T-cell (primary cell): ENCODE measurements around the gene ZNF92. TPM values are rescaled to one million over a fixed set of nuclear protein-coding genes. Genes with fewer than 3 reads are reported as not detected.
"Not testable (repeated sequence)": the region's sequence is repeated elsewhere in the genome, so short reads cannot be mapped to it uniquely, and the experiment has no call there.

Source experiments
- ATAC-seq, 4 experiments: fragments of 200-7000 bp in 3 of 4; fragments of 150-1000 bp in 1 of 4; cut with Tn5 transposase; replicated peaks in 1 of 4; 1 replicate in 3 of 4; 2 replicates in 1 of 4; pipeline ENCODE4 v1.10.0; 2021; ENCODE audit warnings: moderate library complexity in 3 of 4, mild to moderate bottlenecking in 2 of 4, moderate number of reproducible peaks in 1 of 4
- CTCF ChIA-PET, 2 donors: fragments of 300-600 bp; sonication (Branson Sonifier 250); formaldehyde crosslinking; loops; one replicate each; lab custom pipeline; 2022; ENCODE audit warnings: antibody characterized with exemption in 2 of 2; lab: Charles Lee
- POLR2A ChIA-PET, 2 donors: fragments of 300-600 bp; sonication (Branson Sonifier 250); formaldehyde crosslinking; loops; one replicate each; lab custom pipeline; 2022; ENCODE audit warnings: antibody characterized with exemption in 2 of 2; lab: Charles Lee
- DNase-seq, 35 experiments: peaks; one replicate each; pipeline versions ENCODE4 v3.0.0 to v3.0.0-alpha.2; 2013 to 2023
- H3K27ac ChIP-seq: one replicate; pipeline ENCODE4 v1.5.1; 2013; ENCODE audit warnings: low read length
- H3K27me3 ChIP-seq, 2 experiments: replicated peaks in 1 of 2; 1 replicate in 1 of 2; 2 replicates in 1 of 2; pipeline versions ENCODE4 v1.6.1 to v1.7.0; 2013; ENCODE audit warnings: low read length in 1 of 2, mixed read lengths in 1 of 2; ENCODE audit not compliant: control insufficient read depth in 2 of 2, insufficient read depth in 2 of 2; ENCODE audit errors: extremely low read depth in 1 of 2
- H3K36me3 ChIP-seq, 2 donors: 1 replicate in 1 of 2; 2 replicates in 1 of 2; pipeline versions ENCODE4 v1.6.1 to v1.7.0; 2013; ENCODE audit warnings: low read length in 1 of 2; ENCODE audit not compliant: control insufficient read depth in 2 of 2, insufficient read depth in 1 of 2; ENCODE audit errors: extremely low read depth in 1 of 2
- H3K4me1 ChIP-seq, 2 experiments: 1 replicate in 1 of 2; 2 replicates in 1 of 2; pipeline versions ENCODE4 v1.6.1 to v1.7.0; 2013; ENCODE audit warnings: low read length in 2 of 2, mixed read lengths in 1 of 2; ENCODE audit not compliant: insufficient read depth in 2 of 2, control insufficient read depth in 1 of 2; ENCODE audit errors: extremely low read depth in 1 of 2
- H3K4me3 ChIP-seq, 2 donors: 1 replicate in 1 of 2; 2 replicates in 1 of 2; pipeline versions ENCODE4 v1.5.1 to v1.7.0; 2013; ENCODE audit warnings: mild to moderate bottlenecking in 2 of 2, low read length in 1 of 2, moderate library complexity in 1 of 2; ENCODE audit not compliant: control insufficient read depth in 1 of 2; ENCODE audit errors: extremely low read depth in 1 of 2
- H3K9me3 ChIP-seq: 2 replicates; pipeline ENCODE4 v1.7.0; 2013
- H3K27ac Mint-ChIP-seq, 2 donors: one replicate each; pipeline ENCODE4 v1.8.0; 2020 to 2021; ENCODE audit warnings: mild to moderate bottlenecking in 2 of 2, mixed read lengths in 2 of 2
- H3K27me3 Mint-ChIP-seq, 2 donors: one replicate each; pipeline ENCODE4 v1.8.0; 2021 to 2022; ENCODE audit warnings: mixed read lengths in 2 of 2
- H3K36me3 Mint-ChIP-seq: one replicate; pipeline ENCODE4 v1.8.0; 2021; ENCODE audit warnings: mixed read lengths
- H3K4me1 Mint-ChIP-seq, 3 donors: one replicate each; pipeline ENCODE4 v1.8.0; 2020 to 2022; ENCODE audit warnings: mixed read lengths in 3 of 3, mild to moderate bottlenecking in 1 of 3
- H3K4me3 Mint-ChIP-seq, 3 donors: one replicate each; pipeline ENCODE4 v1.8.0; 2020 to 2022; ENCODE audit warnings: mild to moderate bottlenecking in 3 of 3, mixed read lengths in 3 of 3, moderate library complexity in 3 of 3
- H3K9me3 Mint-ChIP-seq, 3 donors: one replicate each; pipeline ENCODE4 v1.8.0; 2020 to 2022; ENCODE audit warnings: mixed read lengths in 3 of 3
- WGBS: methylation state at CpG from one replicate; pipeline ENCODE4 v1.1.5; 2013; ENCODE audit warnings: missing lambda C conversion rate; ENCODE audit not compliant: insufficient coverage; 5-methylcytosine and 5-hydroxymethylcytosine counted together
- total RNA-seq, 35 experiments: library from RNA in 6 of 35; stranded (reverse) in 6 of 35; fragments of 120-200 nt in 1 of 35; gene quantifications; one replicate each; pipeline versions ENCODE4 v1.2.1 to v1.2.4 and lab custom pipeline; 2013 to 2026

ZNF92 gene
- total RNA-seq, 5 donors from 2014 or later (not counting 1 experiment from before 2014, with no cell fraction given): 17.9 to 25.6 (median 19.2) TPM

DNA sequence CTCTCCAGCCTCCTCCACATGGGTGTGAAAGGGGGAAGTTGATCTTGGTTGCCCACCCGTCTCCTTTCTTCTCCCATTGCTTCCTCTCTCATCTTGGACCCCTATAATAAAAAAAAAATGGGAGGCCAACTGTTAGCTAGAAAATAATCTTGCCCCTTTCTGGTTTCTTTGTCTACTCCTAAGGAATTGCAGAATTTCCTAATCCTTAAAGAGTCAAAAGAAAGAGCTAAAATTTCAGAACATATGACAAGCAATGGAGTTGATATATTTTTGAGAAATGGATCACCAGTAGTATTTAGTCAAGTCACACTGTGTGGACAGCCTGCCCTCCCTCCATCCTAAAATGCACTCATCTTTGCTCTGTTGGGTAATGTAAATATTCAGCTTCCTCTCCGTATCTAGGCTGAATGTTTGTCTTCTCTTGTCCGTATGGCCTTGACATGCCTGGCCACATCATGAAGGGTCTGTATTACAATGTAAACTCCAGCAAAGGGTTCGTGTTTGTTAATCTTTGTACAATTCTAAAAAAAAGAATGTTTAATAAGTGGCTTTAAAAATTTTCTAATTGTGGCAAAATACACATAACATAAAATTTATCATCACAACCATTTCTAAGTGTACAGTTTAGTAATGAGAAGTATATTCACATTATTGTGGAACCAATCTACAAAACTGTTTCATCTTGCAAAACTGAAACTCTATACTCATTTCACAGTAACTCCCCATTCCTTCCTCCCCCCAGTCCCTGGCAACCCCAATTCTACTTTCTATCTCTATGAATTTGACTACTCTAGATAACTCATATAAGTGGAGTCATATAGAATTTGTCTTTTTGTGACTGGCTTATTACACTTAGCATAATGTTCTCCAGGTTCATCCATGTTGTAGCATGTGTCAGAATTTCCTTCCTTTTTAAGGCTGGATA is 71.5 kb downstream of the ZNF92 start:
- Mint-ChIP-seq H3K4me1 (peaks cover 0 to 12% (median 9%) of the 10 kb centered on the region in 3 donors), H3K36me3 (no peaks in the 10 kb centered on the region), H3K27me3 (peaks cover 7 to 18% of the 10 kb centered on the region in 2 donors), H3K4me3 (no peak overlapping the region), H3K9me3 (peaks cover 2 to 10% (median 6%) of the 10 kb centered on the region in 3 donors), H3K27ac (no peak overlapping the region)
- DNase-seq (no peak), ATAC-seq (no peak)
- no peaks in the 10 kb centered on the region for H3K36me3 ChIP-seq
- POLR2A ChIA-PET: no interaction called here
- peaks cover 0 to 3% of the 10 kb centered on the region in 2 experiments for H3K4me1 ChIP-seq
- H3K27me3 ChIP-seq: no peaks in the 10 kb centered on the region
- CTCF ChIA-PET: no interaction called here
- H3K27ac ChIP-seq: no peak overlapping the region
- no CpG with 5 or more reads among the region's 4 CpGs for WGBS
- no peaks in the 10 kb centered on the region for H3K9me3 ChIP-seq
- H3K4me3 ChIP-seq: no peak overlapping the region

DNA sequence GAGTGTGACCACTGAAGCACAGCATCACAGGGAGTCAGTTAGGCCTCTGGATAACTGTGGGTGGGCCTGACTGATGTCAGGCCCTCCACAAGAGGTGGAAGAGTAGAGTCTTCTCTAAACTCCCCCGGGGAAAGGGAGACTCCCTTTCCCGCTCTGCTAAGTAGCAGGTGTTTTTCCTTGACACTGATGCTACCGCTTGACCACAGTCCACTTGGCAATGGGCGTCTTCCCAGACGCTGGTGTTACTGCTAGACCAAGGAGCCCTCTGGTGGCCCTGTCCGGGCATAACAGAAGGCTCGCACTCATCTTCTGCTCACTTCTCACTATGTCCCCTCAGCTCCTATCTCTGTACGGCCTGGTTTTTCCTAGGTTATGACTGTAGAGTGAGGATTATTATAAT is 73.4 kb downstream of the ZNF92 start:
- peaks cover 7 to 18% of the 10 kb centered on the region in 2 donors for H3K27me3 Mint-ChIP-seq
- H3K9me3 Mint-ChIP-seq, ATAC-seq, CTCF ChIA-PET, H3K4me3 ChIP-seq, H3K27ac Mint-ChIP-seq, H3K4me3 Mint-ChIP-seq, H3K36me3 ChIP-seq, H3K27me3 ChIP-seq, DNase-seq, H3K4me1 ChIP-seq, H3K36me3 Mint-ChIP-seq, H3K9me3 ChIP-seq, H3K27ac ChIP-seq, POLR2A ChIA-PET: not testable (repeated sequence)
- WGBS: no CpG with 5 or more reads among the region's 8 CpGs
- H3K4me1 Mint-ChIP-seq: peaks cover 7 to 19% (median 16%) of the 10 kb centered on the region in 3 donors

GRCh38 chr7:65448816-65449504 is 75.3 kb downstream of the ZNF92 start:
- H3K27me3 ChIP-seq: no peaks in the 10 kb centered on the region
- ChIA-PET CTCF (no interaction called here), POLR2A (no interaction called here)
- H3K36me3 ChIP-seq: no peaks in the 10 kb centered on the region
- H3K4me1 Mint-ChIP-seq: peaks cover 7 to 24% (median 18%) of the 10 kb centered on the region in 3 donors
- peaks cover 2 to 10% (median 6%) of the 10 kb centered on the region in 3 donors for H3K9me3 Mint-ChIP-seq
- H3K4me1 ChIP-seq: peaks cover 0 to 3% of the 10 kb centered on the region in 2 experiments
- peak in 1 of 4 experiments; percentile 65 for ATAC-seq
- peaks cover 5 to 17% of the 10 kb centered on the region in 2 donors for H3K27me3 Mint-ChIP-seq
- no peak overlapping the region for H3K27ac ChIP-seq
- no peaks in the 10 kb centered on the region for H3K9me3 ChIP-seq
- no peak overlapping the region for H3K4me3 Mint-ChIP-seq
- no peak for DNase-seq
- no peaks in the 10 kb centered on the region for H3K36me3 Mint-ChIP-seq
- no peak overlapping the region for H3K27ac Mint-ChIP-seq
- H3K4me3 ChIP-seq: no peak overlapping the region

GRCh38 chr7:65449505-65449852 is 75.8 kb downstream of the ZNF92 start:
- H3K9me3 Mint-ChIP-seq: peaks cover 2 to 10% (median 6%) of the 10 kb centered on the region in 3 donors
- H3K27me3 ChIP-seq: no peaks in the 10 kb centered on the region
- DNase-seq (no peak), ATAC-seq (no peak)
- H3K27ac Mint-ChIP-seq: peak overlapping the region in 1 of 2 donors; percentile 15
- POLR2A ChIA-PET: no interaction called here
- H3K9me3 ChIP-seq: no peaks in the 10 kb centered on the region
- H3K36me3 Mint-ChIP-seq: no peaks in the 10 kb centered on the region
- H3K4me3 ChIP-seq: no peak overlapping the region
- no CpG with 5 or more reads among the region's 2 CpGs for WGBS
- peaks cover 7 to 28% (median 23%) of the 10 kb centered on the region in 3 donors for H3K4me1 Mint-ChIP-seq
- H3K27me3 Mint-ChIP-seq: peaks cover 5 to 19% of the 10 kb centered on the region in 2 donors
- no peak overlapping the region for H3K4me3 Mint-ChIP-seq
- no peaks in the 10 kb centered on the region for H3K36me3 ChIP-seq
- peaks cover 0 to 3% of the 10 kb centered on the region in 2 experiments for H3K4me1 ChIP-seq
- CTCF ChIA-PET: no interaction called here
- no peak overlapping the region for H3K27ac ChIP-seq
